Measurements from ENCODE around the gene SLC39A11. TPM values are rescaled to one million over a fixed set of nuclear protein-coding genes. Genes with fewer than 3 reads are reported as not detected.
"Not testable (repeated sequence)": the region's sequence is repeated elsewhere in the genome, so short reads cannot be mapped to it uniquely, and the experiment has no call there.

The SLC39A11 gene
- total and polyA plus RNA-seq, 2 donors (not counting 1 experiment from before 2014, with no cell fraction given), result 12.7 to 27.4 TPM

- no peak for TF ChIP-seq EZH2 (IDR thresholded peaks at IDR 0.05; ENCODE audit: low read length, missing control alignments)
- Histone ChIP-seq H3K27me3 (ENCODE audit: control insufficient read depth, insufficient read depth, low read length) (no peaks in the 10 kb centered on the region), H3K27ac (ENCODE audit: insufficient read depth, low read length) (no peak overlapping the region), H3K4me2 (ENCODE audit: extremely low read depth, insufficient read depth, low read length) (no peak overlapping the region), H3K9me3 (ENCODE audit: control insufficient read depth, insufficient read depth, low read depth, low read length) (no peaks in the 10 kb centered on the region), H3K36me3 (ENCODE audit: control insufficient read depth, insufficient read depth, low read length) (no peaks in the 10 kb centered on the region), H2AFZ (ENCODE audit: low read length) (no peak overlapping the region), H3K79me2 (ENCODE audit: control insufficient read depth, insufficient read depth, low read length) (no peaks in the 10 kb centered on the region), H3K4me1 (ENCODE audit: control insufficient read depth, extremely low read depth, insufficient read depth, low read length) (no peaks in the 10 kb centered on the region), H3K4me3 (replicated peaks in 1 of 4; ENCODE audit: control extremely low read depth in 1 of 4, insufficient read depth in 1 of 4, low read depth in 3 of 4, low read length in 4 of 4) (no peak overlapping the region), H3K9ac (ENCODE audit: insufficient read depth, low read length) (no peak overlapping the region), H4K20me1 (ENCODE audit: control insufficient read depth, extremely low read depth, insufficient read depth, low read length) (no peaks in the 10 kb centered on the region)
- DNase-seq (ENCODE audit: low read depth in 2 of 2), result no peak
These were observed 267.3 kb downstream of the SLC39A11 start for GRCh38 chr17:72825218-72825617.

DNA sequence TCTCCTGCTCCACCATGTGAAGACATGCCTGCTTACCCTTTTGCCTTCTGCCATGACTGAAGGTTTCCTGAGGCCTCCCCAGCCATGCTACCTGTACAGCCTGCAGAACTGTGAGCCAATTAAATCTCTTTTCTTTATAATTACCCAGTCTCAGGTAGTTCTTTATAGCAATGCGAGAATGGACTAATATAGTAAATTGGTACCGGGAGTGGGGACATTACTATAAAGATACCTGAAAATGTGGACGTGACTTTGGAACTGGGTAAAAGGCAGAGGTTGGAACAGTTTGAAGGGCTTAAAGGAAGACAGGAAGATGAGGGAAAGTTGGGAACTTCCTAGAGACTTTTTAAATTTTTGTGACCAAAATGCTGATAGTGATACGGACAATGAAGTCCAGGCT is 268.2 kb downstream of the SLC39A11 start:
- H3K9ac ChIP-seq (ENCODE audit: insufficient read depth, low read length); H3K79me2 ChIP-seq (ENCODE audit: control insufficient read depth, insufficient read depth, low read length); H3K36me3 ChIP-seq (ENCODE audit: control insufficient read depth, insufficient read depth, low read length); DNase-seq (ENCODE audit: low read depth in 2 of 2); H2AFZ ChIP-seq (ENCODE audit: low read length); H3K4me1 ChIP-seq (ENCODE audit: control insufficient read depth, extremely low read depth, insufficient read depth, low read length); H3K27me3 ChIP-seq (ENCODE audit: control insufficient read depth, insufficient read depth, low read length); H3K4me3 ChIP-seq (replicated peaks in 1 of 4; ENCODE audit: control extremely low read depth in 1 of 4, insufficient read depth in 1 of 4, low read depth in 3 of 4, low read length in 4 of 4); H3K9me3 ChIP-seq (ENCODE audit: control insufficient read depth, insufficient read depth, low read depth, low read length); H3K4me2 ChIP-seq (ENCODE audit: extremely low read depth, insufficient read depth, low read length); H4K20me1 ChIP-seq (ENCODE audit: control insufficient read depth, extremely low read depth, insufficient read depth, low read length); H3K27ac ChIP-seq (ENCODE audit: insufficient read depth, low read length): not testable (repeated sequence)

- no peak overlapping the region for H3K4me3 ChIP-seq (replicated peaks in 1 of 4; ENCODE audit: control extremely low read depth in 1 of 4, insufficient read depth in 1 of 4, low read depth in 3 of 4, low read length in 4 of 4)
- no peaks in the 10 kb centered on the region for H3K79me2 ChIP-seq (ENCODE audit: control insufficient read depth, insufficient read depth, low read length)
- no peaks in the 10 kb centered on the region for H3K36me3 ChIP-seq (ENCODE audit: control insufficient read depth, insufficient read depth, low read length)
- H2AFZ ChIP-seq (ENCODE audit: low read length), result no peak overlapping the region
- H3K9me3 ChIP-seq (ENCODE audit: control insufficient read depth, insufficient read depth, low read depth, low read length), result no peaks in the 10 kb centered on the region
- H3K27ac ChIP-seq (ENCODE audit: insufficient read depth, low read length), result no peak overlapping the region
- no peak for DNase-seq (ENCODE audit: low read depth in 2 of 2)
- no peak overlapping the region for H3K4me2 ChIP-seq (ENCODE audit: extremely low read depth, insufficient read depth, low read length)
- no peaks in the 10 kb centered on the region for H4K20me1 ChIP-seq (ENCODE audit: control insufficient read depth, extremely low read depth, insufficient read depth, low read length)
- H3K27me3 ChIP-seq (ENCODE audit: control insufficient read depth, insufficient read depth, low read length), result no peaks in the 10 kb centered on the region
- TF ChIP-seq CTCF (conservative IDR thresholded peaks at IDR 0.05 in 1 of 2, IDR thresholded peaks at IDR 0.05 in 1 of 2; ENCODE audit: low read depth in 1 of 2, low read length in 2 of 2), result no peak
- no peak for TF ChIP-seq EZH2 (IDR thresholded peaks at IDR 0.05; ENCODE audit: low read length, missing control alignments)
- no peaks in the 10 kb centered on the region for H3K4me1 ChIP-seq (ENCODE audit: control insufficient read depth, extremely low read depth, insufficient read depth, low read length)
- no peak overlapping the region for H3K9ac ChIP-seq (ENCODE audit: insufficient read depth, low read length)
These were observed 270.0 kb downstream of the SLC39A11 start for GRCh38 chr17:72822358-72823023.

- Histone ChIP-seq H3K36me3 (ENCODE audit: control insufficient read depth, insufficient read depth, low read length) (no peaks in the 10 kb centered on the region), H4K20me1 (ENCODE audit: control insufficient read depth, extremely low read depth, insufficient read depth, low read length) (no peaks in the 10 kb centered on the region), H3K9me3 (ENCODE audit: control insufficient read depth, insufficient read depth, low read depth, low read length) (no peaks in the 10 kb centered on the region), H3K4me2 (ENCODE audit: extremely low read depth, insufficient read depth, low read length) (no peak overlapping the region), H3K27ac (ENCODE audit: insufficient read depth, low read length) (no peak overlapping the region), H3K4me3 (replicated peaks in 1 of 4; ENCODE audit: control extremely low read depth in 1 of 4, insufficient read depth in 1 of 4, low read depth in 3 of 4, low read length in 4 of 4) (no peak overlapping the region), H2AFZ (ENCODE audit: low read length) (no peak overlapping the region), H3K9ac (ENCODE audit: insufficient read depth, low read length) (no peak overlapping the region), H3K79me2 (ENCODE audit: control insufficient read depth, insufficient read depth, low read length) (no peaks in the 10 kb centered on the region), H3K27me3 (ENCODE audit: control insufficient read depth, insufficient read depth, low read length) (no peaks in the 10 kb centered on the region), H3K4me1 (ENCODE audit: control insufficient read depth, extremely low read depth, insufficient read depth, low read length) (no peaks in the 10 kb centered on the region)
- no peak for TF ChIP-seq EZH2 (IDR thresholded peaks at IDR 0.05; ENCODE audit: low read length, missing control alignments)
- no peak for TF ChIP-seq CTCF (conservative IDR thresholded peaks at IDR 0.05 in 1 of 2, IDR thresholded peaks at IDR 0.05 in 1 of 2; ENCODE audit: low read depth in 1 of 2, low read length in 2 of 2)
- no peak for DNase-seq (ENCODE audit: low read depth in 2 of 2)
These were observed 276.1 kb downstream of the SLC39A11 start for GRCh38 chr17:72816406-72816805.

Data from fibroblast of lung (primary cell).